ENCODE results near the gene BRD7. TPM values are rescaled to one million over a fixed set of nuclear protein-coding genes. Genes with fewer than 3 reads are reported as not detected.

Gene BRD7
- total and polyA plus RNA-seq, 2 of the 13 experiments (the other 11 are each of a cell fraction or from before 2014, with no cell fraction given): 82.3 to 149 TPM

GRCh38 chr16:50367777-50368409, 895 bp downstream of the BRD7 start (continued):
- TF ChIP-seq HMGXB4 (CRISPR knock-in tag; IDR thresholded peaks at IDR 0.05; ENCODE audit: borderline replicate concordance in 1 of 2, low read depth in 1 of 2) (0 out of 4 replicates have a peak, but pooled peaks of 1 of the 2 experiments have one; percentile 9), MAFG (CRISPR knock-in tag; IDR thresholded peaks at IDR 0.05) (no peak), SNAI1 (CRISPR knock-in tag; IDR thresholded peaks at IDR 0.05; ENCODE audit: borderline replicate concordance) (0 out of 2 replicates have a peak, but pooled peaks have one; percentile 50), TEAD3 (CRISPR knock-in tag; optimal IDR thresholded peaks at IDR 0.05; ENCODE audit: borderline replicate concordance) (no peak)

- intact Hi-C loops (cut with micrococcal nuclease; ENCODE audit: unreplicated experiment): loop anchor here (5.0 kb wide), 1 partner anchor 741 kb away; no protein-coding TSS in a partner anchor
Measured at GRCh38 chr16:50365791-50366575, 2.8 kb downstream of the BRD7 start.

More at GRCh38 chr16:50365791-50366575, 2.8 kb downstream of the BRD7 start:
- in situ Hi-C loops (cut with HindIII; ENCODE audit: extremely low pct_ligation_motif_present, low pct_unique_long_range_greater_than_20kb): loop anchor here (10.0 to 25.0 kb wide), 2 partner anchors 121 to 329 kb away; partner anchors contain the start of gene CNEP1R1
- H3K27me3 ChIP-seq (ENCODE audit: control insufficient read depth in 1 of 2, insufficient read depth in 2 of 2, low read length in 2 of 2): no peaks in the 10 kb centered on the region; a peak in 1 of 5 replicates
- no peak for FAIRE-seq
- H3K4me3 ChIP-seq (replicated peaks in 1 of 3; ENCODE audit: insufficient read depth in 1 of 3, low read depth in 2 of 3, low read length in 3 of 3): 0 out of 6 replicates have a peak overlapping the region, but pooled peaks of 1 of the 3 experiments have one; percentile 1
- H3K4me1 ChIP-seq (ENCODE audit: insufficient read depth, low read length): peaks cover 47% of the 10 kb centered on the region
- no peak for DNase-seq (ENCODE audit: low spot score)
- no TSS peak for BruUV-seq (replicated peaks)
- ChIA-PET POLR2A (no interaction called here), CTCF (ENCODE audit: low intra/inter-chr PET ratio, low total read pairs) (no interaction called here)
- no peak overlapping the region for H2AFZ ChIP-seq (ENCODE audit: low read length)
- peaks cover 21 to 51% of the 10 kb centered on the region in 2 experiments for H3K36me3 ChIP-seq (replicated peaks in 1 of 2; ENCODE audit: control insufficient read depth in 1 of 2, insufficient read depth in 2 of 2, low read length in 2 of 2)
- no peak for ATAC-seq
- H3K9ac ChIP-seq (ENCODE audit: insufficient read depth, low read depth, low read length): peak overlapping the region; percentile 14; the same call in 1 of the 2 replicates
- H3K9me3 ChIP-seq (ENCODE audit: low read length): peaks cover under 1% of the 10 kb centered on the region; the same call in 1 of the 2 replicates
- H3K79me2 ChIP-seq (ENCODE audit: insufficient read depth, low read length): peaks cover 65% of the 10 kb centered on the region
- H4K20me1 ChIP-seq (ENCODE audit: insufficient read depth, low read length): no peaks in the 10 kb centered on the region; the same call in none of the 2 replicates
- peak overlapping the region; percentile 91 for H3K4me2 ChIP-seq (ENCODE audit: low read depth, low read length)
- no peak overlapping the region for H3K27ac ChIP-seq (ENCODE audit: extremely low read length, insufficient read depth, low read length)
- TF ChIP-seq MED8 (CRISPR knock-in tag; IDR thresholded peaks at IDR 0.05; ENCODE audit: insufficient replicate concordance) (no peak), ZNF816 (CRISPR knock-in tag; IDR thresholded peaks at IDR 0.05; ENCODE audit: borderline replicate concordance) (0 out of 2 replicates have a peak, but pooled peaks have one; percentile 35)
- 76% methylated on average over 2 of the region's 2 CpGs for WGBS (ENCODE audit: low lambda C conversion rate)

Measured in HepG2 (cell line).